ENCODE measurements around the gene CFAP92. TPM values are rescaled to one million over a fixed set of nuclear protein-coding genes. Genes with fewer than 3 reads are reported as not detected.
A peak's percentile ranks its signal among the peaks of the same experiment; 100 is the strongest.

CFAP92 gene
- total RNA-seq, 1 experiment from 2014 or later = 0.18 TPM

- H3K4me3 ChIP-seq (ENCODE audit: low read depth in 2 of 2, low read length in 2 of 2) = no peak overlapping the region
- in situ Hi-C loops (cut with HindIII; ENCODE audit: low pct_unique_long_range_greater_than_20kb, low sequenced_read_pairs) = no loop called here
- TF ChIP-seq POLR2AphosphoS5 (IDR thresholded peaks at IDR 0.05; ENCODE audit: low read depth, low read length) (no peak), SIN3A (IDR thresholded peaks at IDR 0.05; ENCODE audit: borderline replicate concordance, insufficient read depth, low read depth, low read length) (no peak)
- POLR2A ChIA-PET = no interaction called here
- no TSS peak for BruUV-seq (replicated peaks)
- H3K9me3 ChIP-seq (ENCODE audit: control insufficient read depth, insufficient read depth, low read depth, low read length) = no peaks in the 10 kb centered on the region
- ATAC-seq = no peak
- CTCF ChIA-PET = interaction anchor here (2.9 kb wide), 1 partner anchor 27 kb away, joined by 11 read pairs; no protein-coding TSS in a partner anchor
- no peak for DNase-seq (ENCODE audit: low read depth, low spot score)
- H3K27me3 ChIP-seq (ENCODE audit: control insufficient read depth, insufficient read depth, low read length) = no peaks in the 10 kb centered on the region
- intact Hi-C loops (cut with micrococcal nuclease; ENCODE audit: unreplicated experiment) = loop anchor here (10.0 kb wide), 1 partner anchor 220 kb away; the partner anchor contains the start of gene COPG1
- H3K27ac ChIP-seq (ENCODE audit: low read length) = no peak overlapping the region
- H3K36me3 ChIP-seq (ENCODE audit: control insufficient read depth, insufficient read depth, low read length) = no peaks in the 10 kb centered on the region
- peaks cover 14% of the 10 kb centered on the region for H3K4me1 ChIP-seq (ENCODE audit: control insufficient read depth, insufficient read depth, low read length)
Measured at GRCh38 chr3:129025108-129025507, 31.2 kb upstream of the CFAP92 start.

GRCh38 chr3:129023909-129024308, 30.0 kb upstream of the CFAP92 start:
- peak; percentile 63 for ATAC-seq

More at GRCh38 chr3:129023909-129024308, 30.0 kb upstream of the CFAP92 start:
- no TSS peak for BruUV-seq (replicated peaks)
- intact Hi-C loops (cut with micrococcal nuclease; ENCODE audit: unreplicated experiment) = loop anchor here (10.0 kb wide), 1 partner anchor 221 kb away; the partner anchor contains the start of gene COPG1
- Histone ChIP-seq H3K27ac (ENCODE audit: low read length) (no peak overlapping the region), H3K4me1 (ENCODE audit: control insufficient read depth, insufficient read depth, low read length) (peaks cover 14% of the 10 kb centered on the region), H3K27me3 (ENCODE audit: control insufficient read depth, insufficient read depth, low read length) (no peaks in the 10 kb centered on the region), H3K9me3 (ENCODE audit: control insufficient read depth, insufficient read depth, low read depth, low read length) (no peaks in the 10 kb centered on the region), H3K4me3 (ENCODE audit: low read depth in 2 of 2, low read length in 2 of 2) (no peak overlapping the region), H3K36me3 (ENCODE audit: control insufficient read depth, insufficient read depth, low read length) (no peaks in the 10 kb centered on the region)
- POLR2A ChIA-PET = no interaction called here
- CTCF ChIA-PET = no interaction called here
- TF ChIP-seq CTCF (IDR thresholded peaks at IDR 0.05) (peak; percentile 80), REST (IDR thresholded peaks at IDR 0.05; ENCODE audit: insufficient read depth in 1 of 2, low read depth in 2 of 2, low read length in 1 of 2) (no peak), TCF7L2 (IDR thresholded peaks at IDR 0.05; ENCODE audit: low read depth, low read length) (no peak), SIN3A (IDR thresholded peaks at IDR 0.05; ENCODE audit: borderline replicate concordance, insufficient read depth, low read depth, low read length) (no peak)
- DNase-seq (ENCODE audit: low read depth, low spot score) = no peak
- in situ Hi-C loops (cut with HindIII; ENCODE audit: low pct_unique_long_range_greater_than_20kb, low sequenced_read_pairs) = no loop called here

Measured in Panc1 (cell line).